ENCODE data around the gene NENF.

GRCh38 chr1:212442408-212442807 lies 9.7 kb downstream of the NENF start:
- TF ChIP-seq RAD21 (IDR thresholded peaks at IDR 0.05) (no peak), JUND (IDR thresholded peaks at IDR 0.05) (no peak)
